Measurements from ENCODE around the gene RTKN2.

DNA sequence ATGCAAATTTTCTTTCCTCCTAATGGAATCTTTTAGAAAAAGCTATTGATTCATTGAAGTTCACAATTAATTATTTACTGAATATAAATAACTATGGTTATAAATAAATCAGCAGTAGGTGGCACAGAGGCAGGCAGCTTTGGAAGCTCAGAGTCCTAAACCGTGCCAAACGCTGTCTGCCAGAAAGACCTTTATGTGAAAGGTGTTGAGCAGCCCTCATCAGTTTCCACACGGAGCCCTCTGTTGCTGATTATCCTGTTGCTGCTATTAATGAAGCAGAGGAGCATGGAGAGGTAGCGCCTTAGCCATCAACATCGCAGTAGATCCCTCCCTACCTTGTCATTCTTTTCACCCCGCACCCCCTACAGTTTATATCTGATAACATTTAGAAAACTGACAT is 51.0 kb downstream of the RTKN2 start:
- TF ChIP-seq, protein P1, sequence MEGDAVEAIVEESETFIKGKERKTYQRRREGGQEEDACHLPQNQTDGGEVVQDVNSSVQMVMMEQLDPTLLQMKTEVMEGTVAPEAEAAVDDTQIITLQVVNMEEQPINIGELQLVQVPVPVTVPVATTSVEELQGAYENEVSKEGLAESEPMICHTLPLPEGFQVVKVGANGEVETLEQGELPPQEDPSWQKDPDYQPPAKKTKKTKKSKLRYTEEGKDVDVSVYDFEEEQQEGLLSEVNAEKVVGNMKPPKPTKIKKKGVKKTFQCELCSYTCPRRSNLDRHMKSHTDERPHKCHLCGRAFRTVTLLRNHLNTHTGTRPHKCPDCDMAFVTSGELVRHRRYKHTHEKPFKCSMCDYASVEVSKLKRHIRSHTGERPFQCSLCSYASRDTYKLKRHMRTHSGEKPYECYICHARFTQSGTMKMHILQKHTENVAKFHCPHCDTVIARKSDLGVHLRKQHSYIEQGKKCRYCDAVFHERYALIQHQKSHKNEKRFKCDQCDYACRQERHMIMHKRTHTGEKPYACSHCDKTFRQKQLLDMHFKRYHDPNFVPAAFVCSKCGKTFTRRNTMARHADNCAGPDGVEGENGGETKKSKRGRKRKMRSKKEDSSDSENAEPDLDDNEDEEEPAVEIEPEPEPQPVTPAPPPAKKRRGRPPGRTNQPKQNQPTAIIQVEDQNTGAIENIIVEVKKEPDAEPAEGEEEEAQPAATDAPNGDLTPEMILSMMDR (IDR thresholded peaks at IDR 0.05) = no peak
- no peak for TF ChIP-seq POLR2A (IDR thresholded peaks at IDR 0.05)
